ENCODE data around the gene TMEM59. TPM values are rescaled to one million over a fixed set of nuclear protein-coding genes. Genes with fewer than 3 reads are reported as not detected.

TMEM59 gene
- total and polyA plus RNA-seq, 2 of the 8 experiments (the other 6 are each of a cell fraction or from before 2014, with no cell fraction given): 116 to 139 TPM

DNA sequence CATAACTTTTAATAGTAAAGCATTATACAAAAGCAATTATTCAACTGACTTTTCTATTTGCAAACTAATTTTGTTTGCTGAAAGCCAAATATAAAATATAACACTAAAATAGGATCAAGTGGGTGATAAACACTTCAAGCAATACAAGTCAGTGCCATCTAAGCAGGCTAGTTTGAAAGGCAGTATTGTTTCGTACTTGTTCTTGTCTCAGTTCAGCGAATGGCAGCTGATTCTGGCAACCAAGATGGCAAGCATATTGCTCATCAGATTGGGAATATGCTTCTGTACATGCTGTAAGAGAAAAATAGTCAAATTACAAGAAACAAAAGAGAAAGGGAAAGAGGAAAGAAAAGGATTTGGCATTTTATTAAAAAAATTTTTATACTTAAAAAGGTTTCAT, 7.5 kb downstream of the TMEM59 start:
- CTCF ChIA-PET (ENCODE audit: partially characterized antibody): no interaction called here
- TF ChIP-seq EP300 (IDR thresholded peaks at IDR 0.05; ENCODE audit: borderline replicate concordance in 1 of 2, low read depth in 2 of 2, low read length in 2 of 2): no peak
- TF ChIP-seq RAD21 (IDR thresholded peaks at IDR 0.05 in 1 of 2, conservative IDR thresholded peaks at IDR 0.05 in 1 of 2; ENCODE audit: low read depth in 2 of 2, low read length in 2 of 2): no peak
- no peak for TF ChIP-seq POLR2AphosphoS5 (IDR thresholded peaks at IDR 0.05; ENCODE audit: low read depth, low read length)
- no peak for TF ChIP-seq PHF8 (conservative IDR thresholded peaks at IDR 0.05; ENCODE audit: low read depth, low read length)

More for the DNA sequence above, 7.5 kb downstream of the TMEM59 start:
- Histone ChIP-seq H3K18ac (ENCODE audit: extremely low read depth, low read length) (no peak overlapping the region), H3K14ac (ENCODE audit: insufficient read length) (no peak overlapping the region), H3K36me3 (ENCODE audit: control insufficient read depth in 2 of 4, insufficient read depth in 4 of 4, low read length in 3 of 4) (peaks cover 0 to 24% (median 13%) of the 10 kb centered on the region in 4 experiments; a peak in 4 of 8 replicates), H3K4me2 (ENCODE audit: insufficient read depth in 1 of 2, low read depth in 2 of 2, low read length in 2 of 2) (no peak overlapping the region), H3K23me2 (ENCODE audit: low read depth, low read length) (no peaks in the 10 kb centered on the region), H3K4ac (replicated peaks; ENCODE audit: insufficient read length, low read depth, low read length) (no peak overlapping the region), H3K79me1 (ENCODE audit: low read depth, low read length) (0 out of 2 replicates have a peak, but pooled peaks cover 4% of the 10 kb centered on the region), H3K56ac (replicated peaks; ENCODE audit: insufficient read length, low read depth, low read length) (no peak overlapping the region), H4K20me1 (replicated peaks in 1 of 2; ENCODE audit: control insufficient read depth in 1 of 2, insufficient read depth in 2 of 2, low read length in 2 of 2) (peaks cover 0 to 3% of the 10 kb centered on the region in 2 experiments), H4K91ac (replicated peaks; ENCODE audit: insufficient read length, low read length) (no peak overlapping the region), H2BK120ac (replicated peaks; ENCODE audit: low read depth, low read length) (no peak overlapping the region), H2BK15ac (ENCODE audit: low read length) (no peak overlapping the region), H4K8ac (ENCODE audit: extremely low read depth, insufficient read depth, low read length) (no peak overlapping the region), H3K79me2 (ENCODE audit: control insufficient read depth in 1 of 2, insufficient read depth in 2 of 2, low read length in 2 of 2) (peaks cover 0 to 41% of the 10 kb centered on the region in 2 experiments; a peak in 2 of 4 replicates), H2BK12ac (ENCODE audit: low read depth, low read length) (no peak overlapping the region), H3K4me3 (ENCODE audit: extremely low read depth in 1 of 4, insufficient read depth in 2 of 4, low read depth in 3 of 4, low read length in 4 of 4) (no peak overlapping the region), H3K23ac (ENCODE audit: insufficient read length) (no peak overlapping the region), H3K27ac (ENCODE audit: low read depth, low read length) (no peak overlapping the region), H3K9me3 (ENCODE audit: insufficient read depth in 2 of 2, low read depth in 1 of 2, low read length in 1 of 2) (no peaks in the 10 kb centered on the region), H2BK5ac (ENCODE audit: low read depth, low read length) (no peak overlapping the region), H3K4me1 (replicated peaks in 1 of 4; ENCODE audit: control insufficient read depth in 3 of 4, insufficient read depth in 4 of 4, low read length in 3 of 4) (no peaks in the 10 kb centered on the region), H2AFZ (ENCODE audit: low read length) (no peak overlapping the region), H2AK5ac (ENCODE audit: low read depth, low read length) (no peak overlapping the region), H4K5ac (ENCODE audit: insufficient read length, low read depth, low read length) (no peak overlapping the region), H3K9ac (replicated peaks in 1 of 4; ENCODE audit: extremely low read depth in 1 of 4, low read depth in 3 of 4, low read length in 3 of 4) (no peak overlapping the region), H3K27me3 (replicated peaks in 1 of 4; ENCODE audit: control insufficient read depth in 3 of 4, extremely low read depth in 1 of 4, insufficient read depth in 3 of 4, low read length in 3 of 4) (no peaks in the 10 kb centered on the region), H2BK20ac (ENCODE audit: low read length) (no peak overlapping the region)
- 87% methylated on average over 2 of the region's 2 CpGs; no CpG with 5 or more reads in 1 of the 2 experiments for WGBS, 2 experiments (ENCODE audit: extremely low coverage in 1 of 2, insufficient coverage in 1 of 2, insufficient read length in 1 of 2, insufficient replicate concordance in 2 of 2, low coverage in 1 of 2, low lambda C conversion rate in 2 of 2, missing lambda C conversion rate in 1 of 2)
- FAIRE-seq (no peak), DNase-seq (ENCODE audit: low read depth in 1 of 2, low spot score in 2 of 2) (no peak)
- POLR2A ChIA-PET (ENCODE audit: partially characterized antibody): no interaction called here
